HUES6 (cell line): ENCODE data around the gene DLX4.

ENCODE experiments used
- H3K27ac ChIP-seq: 2 replicates; pipeline ENCODE4 v1.7.0; 2013; ENCODE audit warnings: low read depth, mild to moderate bottlenecking, low read length, inconsistent platforms
- H3K27me3 ChIP-seq: 2 replicates; pipeline ENCODE4 v1.6.1; 2013; ENCODE audit warnings: low read length; ENCODE audit not compliant: control insufficient read depth, insufficient read depth
- H3K36me3 ChIP-seq: 2 replicates; pipeline ENCODE4 v1.6.1; 2013; ENCODE audit warnings: low read length; ENCODE audit not compliant: control insufficient read depth, insufficient read depth
- H3K4me1 ChIP-seq: 2 replicates; pipeline ENCODE4 v1.6.1; 2013; ENCODE audit warnings: low read length; ENCODE audit not compliant: control insufficient read depth, insufficient read depth
- H3K4me3 ChIP-seq: 2 replicates; pipeline ENCODE4 v1.5.1; 2013; ENCODE audit warnings: low read depth, low read length
- H3K9ac ChIP-seq: one replicate; pipeline ENCODE4 v1.6.1; 2013; ENCODE audit warnings: mild to moderate bottlenecking, low read length
- H3K9me3 ChIP-seq: 2 replicates; pipeline ENCODE4 v1.6.1; 2013; ENCODE audit warnings: low read depth, low read length; ENCODE audit not compliant: control insufficient read depth, insufficient read depth

Gene DLX4

DNA sequence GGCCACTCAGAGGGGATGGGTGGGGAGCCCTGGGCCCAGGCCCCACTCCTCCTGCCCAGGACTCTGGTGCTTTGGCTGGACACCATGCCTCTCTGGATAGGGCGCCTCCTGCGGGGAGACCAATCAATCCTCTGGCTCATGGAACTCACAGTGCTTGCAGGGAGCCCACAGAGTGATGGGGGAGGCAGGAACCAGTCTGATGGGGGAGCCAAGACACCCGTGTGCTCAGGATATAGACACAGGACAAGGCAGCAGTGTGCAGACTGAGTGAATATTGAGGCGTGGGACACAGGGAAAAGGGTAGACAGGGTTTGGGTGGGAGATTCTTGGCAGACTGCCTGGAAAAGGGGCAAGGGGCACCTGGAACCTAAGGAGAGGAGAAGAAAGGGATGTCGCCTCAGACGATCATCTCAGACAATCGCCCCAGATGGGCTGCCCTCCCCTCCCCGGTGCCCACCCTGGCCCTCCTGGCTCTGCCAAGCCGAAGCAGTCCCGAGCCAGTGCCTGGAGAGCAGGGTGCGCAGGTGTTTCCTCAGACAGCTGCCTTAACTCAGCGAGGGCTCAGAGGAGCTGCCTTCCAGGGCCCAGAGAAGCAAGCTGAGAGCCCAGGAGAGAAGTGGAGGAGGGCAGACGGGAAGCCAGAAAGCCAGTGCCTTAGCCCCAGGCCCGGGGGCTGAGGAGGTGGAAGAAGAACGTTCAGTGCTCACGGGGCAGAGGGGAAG is 37.4 kb upstream of the DLX4 start:
- no peak overlapping the region for H3K9ac ChIP-seq
- no peaks in the 10 kb centered on the region for H3K9me3 ChIP-seq
- no peak overlapping the region for H3K4me3 ChIP-seq
- H3K4me1 ChIP-seq, result no peaks in the 10 kb centered on the region; the same call in none of the 2 replicates
- no peaks in the 10 kb centered on the region for H3K36me3 ChIP-seq
- no peak overlapping the region for H3K27ac ChIP-seq
- peaks cover 13% of the 10 kb centered on the region for H3K27me3 ChIP-seq

DNA sequence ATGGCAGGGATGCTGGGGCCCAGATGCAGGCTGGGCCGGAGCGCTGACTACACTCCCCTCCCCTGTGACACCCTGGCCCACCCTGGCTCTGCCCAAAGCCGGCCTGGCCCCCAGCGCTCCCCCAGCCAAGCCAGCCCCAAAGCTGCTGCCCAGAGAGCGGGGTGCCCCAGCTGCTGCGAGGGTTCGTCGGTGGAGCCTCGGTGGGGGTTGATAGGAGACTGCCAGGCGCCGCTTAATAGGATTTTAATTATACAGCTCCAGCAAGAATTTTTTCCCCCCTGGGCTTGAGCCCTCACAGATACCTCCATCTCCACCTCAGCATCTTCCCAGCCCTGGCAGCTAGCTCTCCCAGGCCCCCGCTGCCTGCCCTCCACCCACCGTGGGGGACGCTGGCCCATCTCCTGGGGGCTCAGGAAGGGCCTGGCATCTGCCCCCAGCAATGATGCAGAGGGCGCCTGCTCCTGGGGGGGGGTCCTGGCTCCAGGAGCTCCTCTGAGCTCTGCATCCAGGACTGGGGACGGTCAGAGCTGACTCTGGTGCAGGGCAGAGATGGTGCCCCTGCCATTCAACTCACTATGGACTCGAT is 36.8 kb upstream of the DLX4 start:
- H3K9me3 ChIP-seq, result no peaks in the 10 kb centered on the region
- H3K27ac ChIP-seq, result no peak overlapping the region
- peaks cover 13% of the 10 kb centered on the region for H3K27me3 ChIP-seq
- no peaks in the 10 kb centered on the region; the same call in none of the 2 replicates for H3K4me1 ChIP-seq
- H3K4me3 ChIP-seq, result no peak overlapping the region
- no peaks in the 10 kb centered on the region for H3K36me3 ChIP-seq
- H3K9ac ChIP-seq, result no peak overlapping the region

DNA sequence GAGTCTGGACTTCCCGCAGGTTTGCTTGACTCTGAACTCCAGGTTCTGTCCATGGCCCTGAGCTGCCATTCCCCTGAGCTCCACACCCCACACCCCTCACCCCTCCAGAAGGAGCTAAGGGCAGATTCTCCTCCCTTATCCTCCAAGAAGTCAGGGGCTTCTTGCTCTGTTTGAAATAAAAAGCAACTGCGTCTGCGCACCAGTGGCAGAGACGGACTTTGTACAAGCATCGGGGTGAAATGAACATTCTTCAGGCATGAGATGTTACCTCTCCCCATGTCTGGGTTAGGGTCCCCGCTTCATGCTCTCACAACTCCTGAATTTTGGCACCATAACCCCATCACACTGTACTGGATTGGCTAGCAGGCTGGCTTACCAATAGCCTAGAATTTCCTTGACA is 36.1 kb upstream of the DLX4 start:
- no peaks in the 10 kb centered on the region for H3K36me3 ChIP-seq
- H3K27ac ChIP-seq, result no peak overlapping the region
- peaks cover 13% of the 10 kb centered on the region for H3K27me3 ChIP-seq
- no peak overlapping the region for H3K9ac ChIP-seq
- no peaks in the 10 kb centered on the region; the same call in none of the 2 replicates for H3K4me1 ChIP-seq
- H3K4me3 ChIP-seq, result no peak overlapping the region
- H3K9me3 ChIP-seq, result no peaks in the 10 kb centered on the region

DNA sequence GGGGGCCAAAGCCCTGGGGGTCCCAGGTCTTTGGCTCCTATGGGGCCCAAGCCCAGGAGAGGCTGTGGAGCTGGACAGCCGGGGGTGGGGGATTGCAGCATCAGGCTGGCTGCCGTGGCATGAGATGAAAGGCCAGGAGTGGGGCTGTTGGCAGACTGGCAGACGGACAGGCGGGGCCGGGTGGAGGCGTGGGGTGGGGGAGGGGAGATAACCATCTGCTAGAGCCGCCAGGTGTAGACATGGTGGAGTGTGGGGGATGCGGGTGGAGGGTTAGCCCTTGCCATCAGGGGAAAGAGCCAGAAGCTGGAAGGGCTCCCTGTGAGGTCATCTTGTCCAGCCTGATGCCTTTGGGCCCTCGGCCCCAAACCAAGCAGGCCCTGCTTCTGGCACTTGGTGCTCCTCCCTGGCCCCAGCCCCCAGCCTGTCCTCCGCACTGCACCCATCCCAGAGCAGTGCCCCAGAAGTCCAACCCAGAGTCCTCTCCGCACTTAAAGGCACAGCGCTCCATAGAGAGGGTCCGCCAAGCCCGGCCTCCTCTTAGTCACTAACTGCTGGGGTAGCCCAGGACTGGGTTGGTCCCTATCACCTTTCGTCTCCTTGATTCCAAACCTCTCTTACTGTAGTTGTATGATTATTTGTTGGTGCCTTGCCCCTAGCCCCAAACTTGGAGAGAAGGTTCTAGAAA is 33.3 kb upstream of the DLX4 start:
- no peaks in the 10 kb centered on the region; the same call in none of the 2 replicates for H3K4me1 ChIP-seq
- no peak overlapping the region for H3K4me3 ChIP-seq
- no peak overlapping the region for H3K27ac ChIP-seq
- peaks cover 12% of the 10 kb centered on the region for H3K27me3 ChIP-seq
- no peaks in the 10 kb centered on the region for H3K36me3 ChIP-seq
- no peaks in the 10 kb centered on the region for H3K9me3 ChIP-seq
- H3K9ac ChIP-seq, result no peak overlapping the region

DNA sequence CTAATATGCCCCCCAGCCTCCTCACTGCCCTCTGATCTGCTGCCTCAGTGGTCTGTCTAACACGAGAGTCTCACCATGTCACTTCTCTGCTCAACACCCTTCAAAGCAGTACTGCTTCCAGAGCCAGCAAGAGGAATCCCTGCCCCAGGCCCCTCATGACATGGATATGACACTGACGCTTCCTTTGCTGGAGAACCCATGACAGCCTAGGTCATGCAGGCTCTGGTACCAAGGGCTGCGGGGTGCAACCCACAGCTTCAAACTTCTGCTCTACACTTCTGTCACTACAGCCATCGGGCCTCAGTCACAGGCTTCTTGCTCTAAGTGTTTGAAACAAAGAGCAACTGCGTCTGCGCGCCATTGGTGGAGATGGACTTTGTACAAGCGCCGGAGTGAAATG is 32.6 kb upstream of the DLX4 start:
- Histone ChIP-seq H3K9me3 (no peaks in the 10 kb centered on the region), H3K4me3 (no peak overlapping the region), H3K36me3 (no peaks in the 10 kb centered on the region), H3K4me1 (no peaks in the 10 kb centered on the region; the same call in none of the 2 replicates), H3K9ac (no peak overlapping the region), H3K27ac (no peak overlapping the region), H3K27me3 (peaks cover 13% of the 10 kb centered on the region)

DNA sequence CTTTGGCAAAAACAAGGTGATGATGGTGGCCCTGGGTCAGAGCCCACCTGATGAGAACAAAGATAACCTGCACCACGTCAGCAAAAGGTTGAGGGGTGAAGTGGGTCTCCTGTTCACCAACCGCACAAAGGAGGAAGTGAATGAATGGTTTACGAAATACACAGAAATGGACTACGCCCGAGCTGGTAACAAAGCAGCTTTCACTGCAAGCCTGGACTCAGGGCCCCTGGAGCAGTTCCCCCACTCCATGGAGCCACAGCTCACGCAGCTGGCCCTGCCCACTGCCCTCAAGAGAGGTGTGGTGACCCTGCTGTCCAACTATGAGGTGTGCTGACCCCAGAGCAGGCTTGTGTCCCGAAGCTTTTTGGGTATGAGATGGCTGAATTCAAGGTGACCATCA is 29.7 kb upstream of the DLX4 start:
- Histone ChIP-seq H3K27me3 (peaks cover 29% of the 10 kb centered on the region), H3K9ac (no peak overlapping the region), H3K36me3 (no peaks in the 10 kb centered on the region), H3K9me3 (no peaks in the 10 kb centered on the region), H3K27ac (no peak overlapping the region), H3K4me1 (peaks cover 4% of the 10 kb centered on the region), H3K4me3 (no peak overlapping the region)

DNA sequence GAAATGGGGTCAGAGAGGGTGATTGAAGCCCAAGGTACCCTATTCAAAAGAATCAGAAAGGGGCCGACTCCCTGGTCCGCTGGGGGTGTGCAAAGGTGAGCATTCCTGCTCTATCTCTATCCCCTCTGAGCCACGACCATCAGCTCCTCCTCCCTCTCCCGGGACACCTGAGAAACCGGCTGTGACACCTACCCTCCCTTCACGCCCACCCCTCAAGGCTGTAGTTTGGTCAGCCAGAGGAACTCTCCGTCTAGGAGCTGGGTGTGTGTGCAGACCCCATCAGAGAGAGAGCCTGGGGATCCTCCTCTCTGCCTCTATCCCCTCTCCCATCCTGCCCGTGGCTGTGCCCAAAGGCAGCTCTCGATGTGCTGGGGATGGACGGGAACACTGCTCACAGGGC is 27.6 kb upstream of the DLX4 start:
- no peaks in the 10 kb centered on the region for H3K36me3 ChIP-seq
- no peak overlapping the region for H3K4me3 ChIP-seq
- peaks cover 28% of the 10 kb centered on the region for H3K27me3 ChIP-seq
- H3K4me1 ChIP-seq, result peaks cover 8% of the 10 kb centered on the region
- H3K9ac ChIP-seq, result no peak overlapping the region
- H3K27ac ChIP-seq, result no peak overlapping the region
- no peaks in the 10 kb centered on the region for H3K9me3 ChIP-seq

DNA sequence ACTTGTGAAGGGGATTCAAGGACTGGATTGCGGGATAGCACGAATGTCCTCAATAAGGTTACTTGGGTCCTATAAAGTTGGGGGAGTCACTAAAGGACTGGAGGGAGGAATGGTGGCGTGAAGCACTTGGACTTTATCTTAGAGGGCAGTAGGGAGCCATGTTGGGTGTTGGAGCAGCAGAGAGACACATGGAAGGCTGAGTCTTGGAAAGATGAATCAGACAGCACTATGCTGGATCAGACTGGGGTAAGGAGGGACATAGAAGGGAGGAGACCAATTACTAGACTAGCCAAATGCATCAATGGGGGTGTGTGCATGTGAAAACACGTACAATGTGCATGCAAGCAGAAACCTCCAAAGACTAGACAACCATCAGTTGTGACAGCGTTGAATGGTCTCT is 26.0 kb upstream of the DLX4 start:
- peaks cover 8% of the 10 kb centered on the region for H3K4me1 ChIP-seq
- H3K27me3 ChIP-seq, result peaks cover 28% of the 10 kb centered on the region
- no peak overlapping the region for H3K27ac ChIP-seq

DNA sequence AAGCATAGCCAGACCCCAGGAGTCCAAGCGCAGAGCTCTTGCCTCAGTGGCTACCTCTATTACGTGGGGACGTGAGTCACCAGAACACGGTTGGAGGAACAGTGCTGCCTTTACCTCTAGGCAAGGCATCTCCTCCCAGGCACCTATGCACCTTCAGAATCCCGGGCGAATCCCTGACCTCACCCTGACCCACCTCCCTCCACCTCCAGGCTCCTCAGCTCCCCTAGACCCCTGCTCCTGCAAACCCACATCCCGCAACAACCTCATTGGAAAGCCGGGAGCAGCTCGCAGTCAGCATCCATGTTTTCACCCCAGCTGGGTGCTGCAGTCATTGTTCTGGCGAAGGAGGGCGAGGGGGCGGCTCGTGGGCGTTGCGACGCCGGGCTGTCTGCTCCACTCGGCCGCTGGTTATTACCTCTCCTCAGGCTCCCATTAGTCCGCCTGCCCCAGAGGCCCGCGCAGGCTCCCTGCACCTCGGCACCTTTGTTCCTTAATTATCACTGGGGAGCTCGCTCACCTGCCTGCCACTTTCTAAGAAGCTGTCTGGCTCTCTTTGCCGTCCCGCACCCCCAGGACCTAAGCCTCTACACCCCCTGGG is 24.6 kb upstream of the DLX4 start:
- Histone ChIP-seq H3K9me3 (no peaks in the 10 kb centered on the region), H3K27ac (no peak overlapping the region), H3K9ac (no peak overlapping the region), H3K4me1 (peaks cover 8% of the 10 kb centered on the region), H3K4me3 (no peak overlapping the region), H3K27me3 (peaks cover 28% of the 10 kb centered on the region), H3K36me3 (no peaks in the 10 kb centered on the region)

More for the DNA sequence above, 26.0 kb upstream of the DLX4 start:
- H3K4me3 ChIP-seq, result no peak overlapping the region
- no peaks in the 10 kb centered on the region for H3K36me3 ChIP-seq
- H3K9me3 ChIP-seq, result no peaks in the 10 kb centered on the region
- no peak overlapping the region for H3K9ac ChIP-seq

DNA sequence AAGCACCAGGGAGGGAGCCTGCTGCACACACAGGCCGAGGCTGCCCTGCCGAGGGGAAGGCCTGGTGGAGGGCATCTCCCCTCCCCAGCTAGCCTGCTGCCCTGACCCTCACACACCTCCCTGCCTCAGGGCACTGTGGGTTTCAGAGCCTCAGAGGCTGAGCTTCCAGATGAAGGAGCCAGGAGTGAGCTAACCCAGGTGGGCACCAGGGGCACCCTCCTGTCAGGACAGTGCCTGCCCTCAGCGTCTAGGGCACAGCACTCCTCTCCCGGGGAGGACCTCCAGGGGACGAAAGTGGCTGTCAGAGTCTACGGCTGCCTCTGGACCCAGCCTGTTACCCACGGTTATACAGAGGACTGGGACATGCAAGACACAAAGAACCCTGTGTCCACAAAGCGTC is 22.8 kb upstream of the DLX4 start:
- H3K9me3 ChIP-seq, result no peaks in the 10 kb centered on the region
- no peak overlapping the region for H3K27ac ChIP-seq
- peaks cover 22% of the 10 kb centered on the region for H3K27me3 ChIP-seq
- no peak overlapping the region for H3K4me3 ChIP-seq
- H3K9ac ChIP-seq, result no peak overlapping the region
- peaks cover 8% of the 10 kb centered on the region for H3K4me1 ChIP-seq
- H3K36me3 ChIP-seq, result no peaks in the 10 kb centered on the region
